ENCODE results near the gene VEGFB. TPM values are rescaled to one million over a fixed set of nuclear protein-coding genes. Genes with fewer than 3 reads are reported as not detected.

Gene VEGFB
- total RNA-seq, 1 donor from 2014 or later, result 276 TPM

- intact Hi-C loops (cut with DNase I), result no loop called here
- ATAC-seq (ENCODE audit: poor library complexity) (no peak), DNase-seq (no peak)
Observed at GRCh38 chr11:64265176-64266160, 31.1 kb downstream of the VEGFB start.

GRCh38 chr11:64266339-64266738 lies 32.0 kb downstream of the VEGFB start:
- no peak for DNase-seq
- intact Hi-C loops (cut with DNase I), result no loop called here
- no peak for ATAC-seq (ENCODE audit: poor library complexity)

- no peak for DNase-seq
- no peak for ATAC-seq (ENCODE audit: poor library complexity)
- intact Hi-C loops (cut with DNase I), result no loop called here
Observed at GRCh38 chr11:64267207-64267945, 33.0 kb downstream of the VEGFB start.

GRCh38 chr11:64268025-64268892 lies 33.9 kb downstream of the VEGFB start:
- DNase-seq (peak; percentile 81), ATAC-seq (ENCODE audit: poor library complexity) (no peak)
- intact Hi-C loops (cut with DNase I), result no loop called here

GRCh38 chr11:64268893-64269539 lies 34.6 kb downstream of the VEGFB start:
- DNase-seq (peak; percentile 82), ATAC-seq (ENCODE audit: poor library complexity) (peak; percentile 24)
- intact Hi-C loops (cut with DNase I), result no loop called here

- intact Hi-C loops (cut with DNase I), result loop anchor here (2.0 kb wide), 1 partner anchor 15 kb away; the partner anchor contains the start of genes BAD and GPR137
- DNase-seq, result peak; percentile 98
- ATAC-seq (ENCODE audit: poor library complexity), result peak; percentile 83
Observed at GRCh38 chr11:64269540-64270220, 35.3 kb downstream of the VEGFB start.

GRCh38 chr11:64275031-64275800 lies 40.8 kb downstream of the VEGFB start:
- DNase-seq, result no peak
- intact Hi-C loops (cut with DNase I), result no loop called here
- ATAC-seq (ENCODE audit: poor library complexity), result no peak

GRCh38 chr11:64275841-64276240 lies 41.5 kb downstream of the VEGFB start:
- intact Hi-C loops (cut with DNase I), result no loop called here
- ATAC-seq (ENCODE audit: poor library complexity), result no peak
- no peak for DNase-seq

- intact Hi-C loops (cut with DNase I), result no loop called here
- DNase-seq, result no peak
- ATAC-seq (ENCODE audit: poor library complexity), result no peak
Observed at GRCh38 chr11:64276653-64277431, 42.5 kb downstream of the VEGFB start.

GRCh38 chr11:64278576-64279190 lies 44.3 kb downstream of the VEGFB start:
- ATAC-seq (ENCODE audit: poor library complexity) (no peak), DNase-seq (no peak)
- intact Hi-C loops (cut with DNase I), result no loop called here

GRCh38 chr11:64281957-64282770 lies 47.8 kb downstream of the VEGFB start:
- ATAC-seq (ENCODE audit: poor library complexity) (no peak), DNase-seq (no peak)
- intact Hi-C loops (cut with DNase I), result no loop called here

- intact Hi-C loops (cut with DNase I), result no loop called here
- no peak for ATAC-seq (ENCODE audit: poor library complexity)
- no peak for DNase-seq
Observed at GRCh38 chr11:64283092-64283491, 48.7 kb downstream of the VEGFB start.

- peak; percentile 97 for DNase-seq
- intact Hi-C loops (cut with DNase I), result loop anchor here (2.0 kb wide), 1 partner anchor 14 kb away; no protein-coding TSS in a partner anchor
- peak; percentile 91 for ATAC-seq (ENCODE audit: poor library complexity)
Observed at GRCh38 chr11:64284048-64284961, 49.9 kb downstream of the VEGFB start, which contains the start of gene BAD. BAD (minus strand) TSS chr11:64284665; CDS start chr11:64284368, 297 bp downstream.
